GM08714 (cell line): Measurements from ENCODE around the gene ANKRD33B.
"Not testable (repeated sequence)": the region's sequence is repeated elsewhere in the genome, so short reads cannot be mapped to it uniquely, and the experiment has no call there.

Source experiments
- H3K4me3 ChIP-seq: fragments of 200-500 bp; sonication (Bioruptor generic); 2 replicates; pipeline ENCODE4 v1.5.1; 2014; ENCODE audit warnings: mild to moderate bottlenecking, low read length, inconsistent platforms
- ZNF274 ChIP-seq: IDR thresholded peaks from 2 replicates; pipeline ENCODE4 v1.6.1; 2012; ENCODE audit warnings: mild to moderate bottlenecking, low read depth, low read length

The ANKRD33B gene

DNA sequence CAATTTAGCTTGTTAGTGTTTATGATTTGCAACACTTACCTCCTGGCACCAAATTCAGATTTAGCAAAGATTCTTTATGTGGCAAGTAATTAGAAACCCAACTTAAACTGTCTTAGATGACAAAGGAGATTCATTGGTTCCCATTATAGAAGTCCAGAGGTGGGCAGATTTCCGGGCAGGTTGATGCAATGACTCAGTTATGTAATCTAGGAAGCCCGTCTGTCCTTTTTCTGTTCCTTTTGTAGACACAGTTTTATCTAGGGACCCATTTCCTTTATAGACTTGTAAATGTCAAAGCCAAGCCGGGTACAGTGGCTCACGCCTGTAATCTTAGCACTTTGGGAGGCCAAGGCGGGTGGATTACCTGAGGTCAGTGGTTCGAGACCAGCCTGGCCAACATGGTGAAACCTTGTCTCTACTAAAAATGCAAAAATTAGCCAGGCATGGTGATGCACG is 20.3 kb upstream of the ANKRD33B start:
- TF ChIP-seq ZNF274, result no peak
- H3K4me3 ChIP-seq, result no peak overlapping the region

DNA sequence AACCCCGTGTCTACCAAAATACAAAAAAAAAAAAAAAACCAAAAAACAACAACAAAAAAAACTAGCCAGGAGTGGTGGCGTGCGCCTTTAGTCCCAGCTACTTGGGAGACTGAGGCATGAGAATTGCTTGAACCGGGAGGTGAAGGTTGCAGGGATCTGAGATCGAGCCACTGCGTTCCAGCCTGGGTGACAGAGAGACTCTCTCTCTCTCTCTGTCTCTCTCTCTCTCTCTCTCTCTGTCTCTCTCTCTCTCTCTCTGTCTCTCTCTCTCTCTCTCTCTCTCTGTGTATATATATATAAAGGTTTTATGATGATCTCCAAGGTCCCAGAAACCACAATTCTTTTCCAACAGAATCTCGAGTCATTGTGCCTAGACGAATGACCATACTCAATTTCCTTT is 18.8 kb upstream of the ANKRD33B start:
- H3K4me3 ChIP-seq, result no peak overlapping the region
- TF ChIP-seq ZNF274, result no peak

DNA sequence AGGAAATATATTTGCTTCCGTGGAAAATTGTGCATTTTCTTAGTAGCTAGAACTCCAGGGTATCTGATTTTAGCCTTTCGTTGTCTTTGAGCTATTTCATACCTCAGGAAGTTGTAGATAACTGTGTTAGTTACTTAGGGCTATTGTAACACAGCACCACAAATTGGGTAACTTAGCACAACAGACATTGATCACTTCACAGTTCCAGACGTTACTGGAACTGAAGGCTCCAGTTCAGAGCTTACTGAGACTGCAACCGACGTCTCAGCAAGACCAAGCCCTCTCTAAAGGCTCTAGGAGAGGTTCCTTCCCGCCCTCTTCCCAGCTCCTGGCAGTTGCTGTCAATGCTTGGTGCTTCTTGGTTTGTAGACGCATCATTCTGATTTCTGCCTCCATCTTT is 17.7 kb upstream of the ANKRD33B start:
- H3K4me3 ChIP-seq, result no peak overlapping the region
- no peak for TF ChIP-seq ZNF274

GRCh38 chr5:10548418-10549122 is 15.3 kb upstream of the ANKRD33B start:
- H3K4me3 ChIP-seq, result no peak overlapping the region
- no peak for TF ChIP-seq ZNF274

DNA sequence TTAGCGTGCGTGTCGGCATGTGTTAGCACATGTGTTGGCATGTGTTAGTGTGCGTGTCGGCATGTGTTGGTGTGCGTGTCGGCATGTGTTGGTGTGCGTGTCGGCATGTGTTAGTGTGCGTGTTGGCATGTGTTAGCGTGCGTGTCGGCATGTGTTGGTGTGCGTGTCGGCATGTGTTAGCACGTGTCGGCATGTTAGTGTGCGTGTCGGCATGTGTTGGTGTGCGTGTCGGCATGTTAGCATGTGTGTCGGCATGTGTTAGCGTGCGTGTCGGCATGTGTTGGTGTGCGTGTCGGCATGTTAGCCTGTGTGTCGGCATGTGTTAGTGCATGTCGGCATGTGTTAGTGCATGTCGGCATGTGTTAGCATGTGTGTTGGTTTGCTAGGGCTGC is 14.8 kb upstream of the ANKRD33B start:
- H3K4me3 ChIP-seq, result not testable (repeated sequence)

DNA sequence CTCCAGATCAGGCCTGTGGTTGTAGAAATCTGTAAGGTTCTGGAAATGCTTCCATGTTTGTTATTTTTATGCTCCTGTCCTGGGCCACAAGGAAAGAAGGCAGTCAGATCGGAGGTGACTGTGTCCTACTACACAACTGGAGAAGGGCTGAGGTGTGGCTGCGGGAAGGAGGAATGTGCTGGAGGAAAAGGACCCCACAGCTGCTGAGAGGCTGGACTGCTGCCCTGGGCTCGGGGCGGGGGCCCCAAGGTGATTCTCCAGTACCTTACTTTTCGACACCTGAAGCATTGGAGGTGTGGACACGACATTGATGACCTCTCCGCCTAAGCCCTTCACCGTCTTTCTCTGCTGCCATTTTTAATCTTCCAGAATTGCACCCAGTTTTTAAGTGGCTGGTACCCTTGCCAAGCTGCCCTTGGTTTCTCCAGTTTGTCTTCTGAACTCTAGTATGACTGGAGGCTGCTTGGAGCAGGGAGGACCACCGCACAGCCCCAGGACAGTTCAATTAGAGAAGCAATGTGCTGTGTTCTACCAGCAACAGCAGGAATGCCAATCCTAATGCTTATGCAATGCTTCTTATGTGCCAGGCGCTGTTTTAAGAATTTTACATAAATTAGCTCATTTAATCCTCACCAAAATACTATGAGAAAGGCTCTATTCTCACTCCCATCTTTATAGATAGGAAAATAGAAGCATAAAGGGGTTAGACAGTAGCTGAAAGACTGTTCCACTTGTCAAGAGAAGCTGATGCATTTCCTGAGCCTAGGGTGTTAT is 13.5 kb upstream of the ANKRD33B start:
- no peak for TF ChIP-seq ZNF274

DNA sequence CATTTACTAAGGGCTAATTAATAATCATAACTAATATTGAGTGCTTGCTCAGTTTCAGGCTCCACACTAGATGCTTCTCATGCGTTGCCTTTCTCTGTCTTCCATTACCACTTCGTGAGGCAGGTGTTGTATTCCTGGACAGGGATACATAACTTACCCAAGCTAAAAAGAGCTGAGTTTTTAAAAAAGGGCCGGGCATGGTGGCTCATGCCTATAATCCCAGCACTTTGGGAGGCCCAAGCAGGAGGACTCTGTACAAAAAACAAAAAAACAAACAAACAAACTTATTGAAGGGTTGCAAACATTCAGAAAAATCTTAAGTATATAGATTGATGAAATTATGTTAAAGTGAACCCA is 12.1 kb upstream of the ANKRD33B start:
- H3K4me3 ChIP-seq, result no peak overlapping the region
- TF ChIP-seq ZNF274, result no peak

More for the DNA sequence above, 13.5 kb upstream of the ANKRD33B start:
- H3K4me3 ChIP-seq, result no peak overlapping the region

DNA sequence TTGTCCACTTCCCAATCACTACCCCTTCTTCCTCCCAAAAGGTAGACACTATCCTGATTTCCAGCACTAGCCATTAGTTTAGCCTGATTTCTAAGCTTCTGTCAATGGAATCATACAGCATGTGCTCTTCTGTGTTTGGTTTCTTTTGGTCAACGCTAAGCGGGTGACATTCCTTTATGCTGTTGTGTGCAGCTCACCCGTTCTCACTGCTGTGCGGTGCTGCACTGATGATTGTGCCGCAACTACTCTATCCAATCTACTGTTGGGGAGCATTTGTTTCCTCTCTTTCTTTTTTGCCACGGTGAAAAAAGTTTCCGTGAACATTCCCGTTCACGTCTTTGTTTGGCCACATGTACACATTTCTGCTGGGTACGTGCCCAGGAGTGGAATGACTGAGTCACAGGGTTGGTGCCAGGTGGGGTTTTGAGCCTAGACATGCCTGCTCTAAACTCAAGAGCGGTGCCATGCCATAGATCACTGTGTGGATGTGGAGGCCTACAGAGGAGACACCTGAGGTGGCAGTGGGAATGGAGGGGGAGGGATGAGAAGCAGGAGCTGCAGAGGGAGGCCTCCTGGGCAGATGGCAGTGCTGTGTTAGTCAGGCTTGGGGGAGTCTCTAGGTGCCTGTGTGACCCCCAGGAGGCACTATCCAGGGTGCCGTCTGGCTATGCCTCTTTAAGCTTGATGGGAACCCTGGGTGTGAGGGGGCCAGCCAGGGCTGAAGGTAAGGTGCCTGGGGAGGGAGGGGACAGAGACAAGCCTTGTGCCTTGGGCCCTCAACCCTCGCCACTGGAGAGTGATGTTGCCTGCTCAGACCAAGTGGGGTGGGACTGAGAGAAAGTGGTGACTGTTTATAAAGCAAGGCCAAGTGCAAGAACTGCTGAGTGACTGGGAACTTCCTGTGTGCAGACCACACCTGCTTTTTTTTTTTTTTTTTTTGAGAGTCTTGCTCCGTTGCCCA is 11.4 kb upstream of the ANKRD33B start:
- TF ChIP-seq ZNF274, result no peak

GRCh38 chr5:10553476-10553875 is 10.4 kb upstream of the ANKRD33B start:
- TF ChIP-seq ZNF274, result no peak
- no peak overlapping the region for H3K4me3 ChIP-seq

More for the DNA sequence above, 11.4 kb upstream of the ANKRD33B start:
- H3K4me3 ChIP-seq, result no peak overlapping the region

- TF ChIP-seq ZNF274, result no peak
- H3K4me3 ChIP-seq, result no peak overlapping the region
Observed at GRCh38 chr5:10555277-10555684, 8.6 kb upstream of the ANKRD33B start.

DNA sequence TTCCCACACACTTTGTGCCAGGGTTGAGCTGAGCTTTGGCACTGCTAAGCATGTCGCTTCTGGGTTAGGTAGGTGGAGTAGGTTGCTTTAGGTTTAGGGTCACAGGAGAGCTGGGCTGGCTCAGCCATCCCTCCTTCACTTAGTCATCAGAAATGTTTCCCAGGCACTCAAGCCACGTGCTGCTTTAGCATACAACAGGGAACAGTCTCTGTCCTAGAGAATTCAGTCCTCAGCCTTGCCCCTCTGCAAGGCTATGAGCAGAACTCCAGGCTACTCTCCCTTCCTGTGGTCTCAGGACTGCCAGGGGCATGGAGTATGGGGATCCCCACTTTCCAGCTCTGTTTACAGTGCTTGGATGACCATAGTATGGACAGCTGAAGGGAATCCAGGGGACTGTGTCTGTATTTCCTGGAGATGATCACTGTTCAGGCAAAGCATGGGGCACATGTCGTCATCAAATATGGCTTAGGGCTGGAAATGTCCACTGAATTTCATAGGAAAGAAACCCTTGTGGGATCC is 7.5 kb upstream of the ANKRD33B start:
- no peak overlapping the region for H3K4me3 ChIP-seq
- TF ChIP-seq ZNF274, result no peak

DNA sequence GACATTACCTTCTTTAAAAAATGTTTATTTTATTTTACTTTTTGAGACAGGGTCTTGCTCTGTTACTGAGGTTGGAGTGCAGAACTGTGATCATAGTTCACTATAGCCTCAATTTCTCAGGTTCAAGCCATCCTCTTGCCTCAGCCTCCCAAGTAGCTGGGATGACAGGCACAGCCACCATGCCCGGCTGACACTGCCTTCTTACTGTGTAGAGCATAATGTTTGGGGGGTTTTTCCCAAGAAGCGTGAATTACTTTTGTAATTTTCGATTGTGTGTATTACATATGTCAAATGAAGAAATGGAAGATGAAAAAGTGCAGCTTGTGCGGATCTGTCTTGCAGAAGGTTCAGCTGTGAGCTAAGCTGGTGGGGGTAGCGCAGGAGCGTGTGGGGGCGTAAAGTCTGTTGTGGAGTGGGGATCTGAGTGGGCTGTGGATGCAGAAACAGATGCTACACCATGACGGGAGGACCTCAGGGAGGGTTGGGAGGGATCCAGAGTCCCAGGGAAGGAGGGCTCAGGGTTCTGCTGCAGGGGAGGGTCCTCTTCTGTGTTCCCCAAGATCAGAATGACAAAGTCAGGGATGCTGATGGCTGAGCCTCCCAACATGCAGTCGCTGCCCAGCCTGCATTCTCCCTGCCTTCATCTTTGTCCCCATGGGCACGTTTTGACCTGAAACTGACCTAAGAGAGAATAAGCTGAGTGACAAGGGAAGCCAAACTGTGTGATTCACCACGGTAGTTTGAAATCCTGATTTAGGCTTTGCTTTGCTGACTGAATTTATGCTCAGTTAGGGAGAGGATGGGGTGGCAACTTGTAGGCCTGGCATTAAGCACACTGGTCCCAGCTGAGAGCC is 6.8 kb upstream of the ANKRD33B start:
- H3K4me3 ChIP-seq, result no peak overlapping the region
- TF ChIP-seq ZNF274, result no peak

GRCh38 chr5:10559151-10559550 is 4.7 kb upstream of the ANKRD33B start:
- no peak overlapping the region for H3K4me3 ChIP-seq
- TF ChIP-seq ZNF274, result no peak
